K562 (cell line): ENCODE results near the gene GPRIN2. TPM values are rescaled to one million over a fixed set of nuclear protein-coding genes. Genes with fewer than 3 reads are reported as not detected.
"Not testable (repeated sequence)": the region's sequence is repeated elsewhere in the genome, so short reads cannot be mapped to it uniquely, and the experiment has no call there.

Experiments used
- ATAC-seq: fragments of 200-7000 bp; cut with Tn5 transposase; 3 replicates; pipeline ENCODE4 v1.9.1; 2020; ENCODE audit warnings: moderate library complexity
- BruUV-seq: library from RNA; stranded (reverse); fragments of 400-500 nt; replicated peaks from 2 replicates; lab custom pipeline; 2021; lab: Mats Ljungman, UMichigan
- CTCF ChIA-PET: fragments of 300-600 bp; formaldehyde crosslinking; extraction: SDS; loops from one replicate; lab custom pipeline; 2021; ENCODE audit warnings: low intra/inter-chr PET ratio; lab: Yijun Ruan, JAX
- POLR2A ChIA-PET: fragments of 300-600, 350-650 bp; sonication (Branson Sonifier 250); formaldehyde crosslinking; extraction: SDS; loops from one replicate; lab custom pipeline; 2021; ENCODE audit warnings: antibody characterized with exemption, inconsistent platforms; lab: Yijun Ruan, JAX
- DNase-seq, 4 experiments: peaks; one replicate each; pipeline versions ENCODE4 v3.0.0 to v3.0.0-alpha.2; 2011 to 2018; ENCODE audit warnings: low spot score in 3 of 4, mixed read lengths in 3 of 4; ENCODE audit errors: extremely low read depth in 1 of 4
- FAIRE-seq: peaks from 2 replicates; lab custom pipeline; 2011; peaks lifted over from hg19 to GRCh38; lab: Jason Lieb, UNC
- H2AFZ ChIP-seq: 2 replicates; pipeline ENCODE4 v1.6.0; 2011; ENCODE audit warnings: low read depth, low read length, control low read depth, inconsistent platforms
- H3K27ac ChIP-seq: fragments of 200-600 bp; 3 replicates; pipeline ENCODE4 v1.8.0; 2011; ENCODE audit warnings: low read depth, mild to moderate bottlenecking, control low read depth, inconsistent platforms, low read length, moderate library complexity, mixed read lengths; ENCODE audit errors: extremely low read depth
- H3K27me3 ChIP-seq, 2 experiments: fragments of 300-600 bp in 1 of 2; 2 replicates in 1 of 2; 3 replicates in 1 of 2; pipeline versions ENCODE4 v1.6.0 to v1.8.0; 2011; ENCODE audit warnings: inconsistent platforms in 2 of 2, low read length in 2 of 2, mild to moderate bottlenecking in 1 of 2, mixed read lengths in 1 of 2, moderate library complexity in 1 of 2; ENCODE audit not compliant: control insufficient read depth in 2 of 2, insufficient read depth in 2 of 2
- H3K36me3 ChIP-seq: fragments of 300-600 bp; 3 replicates; pipeline ENCODE4 v1.8.0; 2011; ENCODE audit warnings: mild to moderate bottlenecking, low read length, inconsistent platforms; ENCODE audit not compliant: control insufficient read depth, insufficient read depth
- H3K4me1 ChIP-seq, 2 experiments: fragments of 200-600 bp in 1 of 2; replicated peaks in 1 of 2; 2 replicates in 1 of 2; 3 replicates in 1 of 2; pipeline versions ENCODE4 v1.5.1 to v1.8.0; 2011; ENCODE audit warnings: inconsistent platforms in 2 of 2, low read length in 2 of 2, mild to moderate bottlenecking in 1 of 2, mixed read lengths in 1 of 2, moderate library complexity in 1 of 2; ENCODE audit not compliant: control insufficient read depth in 2 of 2, insufficient read depth in 2 of 2
- H3K4me2 ChIP-seq: 2 replicates; pipeline ENCODE4 v1.6.1; 2011; ENCODE audit warnings: low read length, control low read depth, inconsistent platforms, mixed read lengths; ENCODE audit not compliant: insufficient read depth
- H3K4me3 ChIP-seq: fragments of 200-600 bp; sonication (generic), shearing (Covaris generic); 2 replicates; pipeline ENCODE4 v1.5.1; 2016; ENCODE audit warnings: control low read depth, inconsistent platforms
- H3K79me2 ChIP-seq: fragments of 200-600 bp; 3 replicates; pipeline ENCODE4 v1.8.0; 2011; ENCODE audit warnings: low read length, inconsistent platforms; ENCODE audit not compliant: control insufficient read depth, insufficient read depth
- H3K9ac ChIP-seq, 2 experiments: 2 replicates each; pipeline versions ENCODE4 v1.6.0 to v1.6.1; 2011; ENCODE audit warnings: low read depth in 2 of 2, low read length in 2 of 2, control low read depth in 1 of 2, inconsistent platforms in 1 of 2, mild to moderate bottlenecking in 1 of 2, mixed read lengths in 1 of 2; ENCODE audit not compliant: insufficient read depth in 1 of 2
- H3K9me1 ChIP-seq: one replicate; pipeline ENCODE4 v1.6.0; 2011; ENCODE audit warnings: inconsistent platforms, mild to moderate bottlenecking, low read length, moderate library complexity; ENCODE audit not compliant: control insufficient read depth, insufficient read depth
- H3K9me3 ChIP-seq: replicated peaks from 2 replicates; pipeline ENCODE4 v1.5.1; 2011; ENCODE audit warnings: low read depth, low read length, inconsistent platforms; ENCODE audit not compliant: control insufficient read depth, insufficient read depth
- H4K20me1 ChIP-seq: replicated peaks from 2 replicates; pipeline ENCODE4 v1.6.1; 2011; ENCODE audit warnings: low read length, inconsistent platforms, mixed read lengths; ENCODE audit not compliant: control insufficient read depth, insufficient read depth
- WGBS: fragments of 100-300 bp; shearing (Covaris generic); methylation state at CpG from one replicate; pipeline ENCODE4 v1.1.6; 2016; ENCODE audit warnings: low coverage, mixed read lengths; ENCODE audit not compliant: insufficient coverage; ENCODE audit errors: missing lambda C conversion rate; 5-methylcytosine and 5-hydroxymethylcytosine counted together
- in situ Hi-C: fragments of 300-500 bp; cut with MboI; formaldehyde crosslinking; loops from 4 replicates; pipeline ENCODE4 v1.15.0; 2018; ENCODE audit warnings: inconsistent platforms, mixed read lengths
- intact Hi-C: fragments of 100-400 bp; cut with micrococcal nuclease; formaldehyde crosslinking; loops from 2 replicates; pipeline ENCODE4 v1.14.2; 2022
- polyA plus RNA-seq, 8 experiments: library from polyadenylated mRNA; depleted of rRNA in 4 of 8; stranded (reverse) in 5 of 8; unstranded in 3 of 8; fragments of >200 nt; fragmentation: Nextera tagmentation in 2 of 8; fragmentation: Illumina TruSeq in 1 of 8; extraction: Ambion mirVana in 2 of 8; extraction: Trizol in 1 of 8; gene quantifications; 2 replicates each; pipeline versions ENCODE4 v1.2.1 to v1.2.3, GENCODE V29; 2011 to 2014; ENCODE audit warnings: inconsistent platforms in 1 of 8, missing spikeins in 1 of 8
- total RNA-seq, 7 experiments: library from RNA; depleted of rRNA in 6 of 7; stranded (reverse); fragments of >200 nt in 6 of 7; fragmentation: Illumina TruSeq in 2 of 7; extraction: Trizol in 2 of 7; gene quantifications; 2 replicates each; pipeline versions ENCODE4 v1.2.1 to v1.2.3, GENCODE V29; 2011 to 2021; ENCODE audit warnings: low replicate concordance in 1 of 7

The GPRIN2 gene
- total and polyA plus RNA-seq, 9 of the 15 experiments (the other 6 are each of a cell fraction or from before 2014, with no cell fraction given) = not detected

- POLR2A ChIA-PET, H4K20me1 ChIP-seq, H3K9me1 ChIP-seq, in situ Hi-C loops, FAIRE-seq, H3K4me1 ChIP-seq, H3K4me3 ChIP-seq, DNase-seq, H3K27me3 ChIP-seq, ATAC-seq, intact Hi-C loops, H3K36me3 ChIP-seq, H2AFZ ChIP-seq, H3K9ac ChIP-seq, H3K9me3 ChIP-seq, CTCF ChIA-PET, H3K79me2 ChIP-seq, H3K27ac ChIP-seq, BruUV-seq, H3K4me2 ChIP-seq: not testable (repeated sequence)
- WGBS = no CpG with 5 or more reads among the region's 21 CpGs
Observed at GRCh38 chr10:46579378-46579777, 22.9 kb upstream of the GPRIN2 start.

GRCh38 chr10:46578474-46579178 is 22.2 kb upstream of the GPRIN2 start, which contains the start of gene SYT15:
Gene SYT15, plus strand, starts transcription at chr10:46579128. Its CDS starts 41 bp downstream, at chr10:46579169.
- H3K9me3 ChIP-seq, FAIRE-seq, H3K9ac ChIP-seq, H4K20me1 ChIP-seq, CTCF ChIA-PET, H3K79me2 ChIP-seq, H2AFZ ChIP-seq, POLR2A ChIA-PET, H3K36me3 ChIP-seq, H3K4me1 ChIP-seq, H3K27me3 ChIP-seq, intact Hi-C loops, H3K4me3 ChIP-seq, H3K9me1 ChIP-seq, BruUV-seq, ATAC-seq, H3K27ac ChIP-seq, H3K4me2 ChIP-seq, in situ Hi-C loops, DNase-seq: not testable (repeated sequence)
- WGBS = 13% methylated on average over 29 of the region's 68 CpGs

- FAIRE-seq, BruUV-seq, DNase-seq, H3K4me1 ChIP-seq, H3K4me3 ChIP-seq, in situ Hi-C loops, POLR2A ChIA-PET, H3K79me2 ChIP-seq, CTCF ChIA-PET, ATAC-seq, H3K9me3 ChIP-seq, H3K9me1 ChIP-seq, H3K27ac ChIP-seq, H3K9ac ChIP-seq, H3K4me2 ChIP-seq, H3K27me3 ChIP-seq, H3K36me3 ChIP-seq, H2AFZ ChIP-seq, H4K20me1 ChIP-seq, intact Hi-C loops: not testable (repeated sequence)
- 14% methylated on average over 19 of the region's 50 CpGs for WGBS
Observed at GRCh38 chr10:46577624-46578473, 21.4 kb upstream of the GPRIN2 start.
